Spleen (tissue), 11 donors: ENCODE results near the gene GJC2. TPM values are rescaled to one million over a fixed set of nuclear protein-coding genes. Genes with fewer than 3 reads are reported as not detected.

Source experiments
- DNase-seq: peaks from one replicate; pipeline ENCODE4 v3.0.0-alpha.2; 2020
- H3K27ac ChIP-seq, 8 donors: fragments of 200-600 bp; sonication (generic) in 7 of 8; 1 replicate in 4 of 8; 2 replicates in 4 of 8; pipeline versions ENCODE4 v1.5.0 to v1.8.0; 2016 to 2021; ENCODE audit warnings: inconsistent platforms in 4 of 8, mild to moderate bottlenecking in 4 of 8, moderate library complexity in 1 of 8
- H3K27me3 ChIP-seq, 7 donors: fragments of 200-600 bp; sonication (generic) in 6 of 7; replicated peaks in 1 of 7; 1 replicate in 4 of 7; 2 replicates in 3 of 7; pipeline versions ENCODE4 v1.5.0 to v1.8.0; 2016 to 2021; ENCODE audit warnings: inconsistent platforms in 3 of 7, mild to moderate bottlenecking in 1 of 7
- H3K36me3 ChIP-seq, 6 donors: fragments of 200-600 bp; sonication (generic) in 5 of 6; 1 replicate in 4 of 6; 2 replicates in 2 of 6; pipeline versions ENCODE4 v1.5.0 to v1.8.0; 2016 to 2021; ENCODE audit warnings: inconsistent platforms in 2 of 6
- H3K4me1 ChIP-seq, 6 donors: fragments of 200-600 bp; sonication (generic) in 5 of 6; 1 replicate in 3 of 6; 2 replicates in 3 of 6; pipeline versions ENCODE4 v1.5.0 to v1.8.0; 2016 to 2021; ENCODE audit warnings: inconsistent platforms in 3 of 6
- H3K4me3 ChIP-seq, 8 donors: fragments of 200-600 bp; sonication (generic) in 7 of 8; 1 replicate in 4 of 8; 2 replicates in 4 of 8; pipeline versions ENCODE4 v1.5.0 to v1.8.0; 2016 to 2021; ENCODE audit warnings: inconsistent platforms in 4 of 8, mild to moderate bottlenecking in 4 of 8, moderate library complexity in 2 of 8
- H3K9me3 ChIP-seq, 8 donors: fragments of 200-600 bp; sonication (generic) in 7 of 8; 1 replicate in 4 of 8; 2 replicates in 4 of 8; pipeline versions ENCODE4 v1.5.0 to v1.8.0; 2016 to 2021; ENCODE audit warnings: inconsistent platforms in 4 of 8
- POLR2A ChIP-seq, 3 donors: fragments of 450-650 bp; IDR thresholded peaks; one replicate each; pipeline ENCODE4 v1.5.1; 2017; ENCODE audit warnings: antibody characterized with exemption in 3 of 3, mild to moderate bottlenecking in 1 of 3
- POLR2AphosphoS5 ChIP-seq, 3 donors: sonication (generic); formaldehyde crosslinking; IDR thresholded peaks; one replicate each; pipeline ENCODE4 v1.5.1; 2017; ENCODE audit warnings: antibody characterized with exemption in 3 of 3
- WGBS, 5 donors: extraction: QIAGEN DNeasy Blood & Tissue Kit in 3 of 5; methylation state at CpG; one replicate each; pipeline versions ENCODE4 v1.1.5 to v1.1.7; 2013 to 2018; 5-methylcytosine and 5-hydroxymethylcytosine counted together
- intact Hi-C: fragments of 100-400 bp; cut with DNase I; formaldehyde crosslinking; loops from one replicate; pipeline ENCODE4 v1.15.0; 2023; ENCODE audit warnings: low total_unique reads
- polyA plus RNA-seq, 3 donors: library from polyadenylated mRNA; stranded (reverse); fragments of 200-250 nt; gene quantifications; one replicate each; pipeline ENCODE4 v1.2.1, GENCODE V29; 2013
- total RNA-seq, 7 donors: library from RNA; depleted of rRNA in 3 of 7; stranded (reverse); fragments of >200 nt in 3 of 7; fragmentation: NEBNext Ultra II Directional in 4 of 7; extraction: Animal tissue kit (Norgen Biotek cat#: 25700) in 4 of 7; gene quantifications; one replicate each; pipeline versions ENCODE4 v1.1.0 to v1.2.1, GENCODE V29; 2016 to 2021
- TF ChIP-seq, protein P1 (sequence below), 11 experiments: fragments of 200-600 bp in 7 of 11; fragments of 450-650 bp in 4 of 11; sonication (generic) in 4 of 11; IDR thresholded peaks in 8 of 11; conservative IDR thresholded peaks in 3 of 11; 1 replicate in 7 of 11; 2 replicates in 4 of 11; pipeline versions ENCODE4 v1.4.0 to v1.8.0; 2016 to 2021; ENCODE audit warnings: antibody characterized with exemption in 11 of 11, inconsistent platforms in 4 of 11, mild to moderate bottlenecking in 1 of 11
- donor health status: healthy with polysubstance abuse.
- donor health status: DM: no; HTN: no; CAD: no; lungs with moderate emphysema.
- donor health status: DM: no; HTN: no; CAD: no.
- donor health status: Bipolar disorder and iron deficiency.
- donor health status: healthy.
- donor health status: DM: no; HTN: no; CAD: no.
- donor health status: DM: yes; HTN: yes; CAD: no.

Gene GJC2
- total and polyA plus RNA-seq, 10 donors = 0.35 to 3.5 (median 1.3) TPM

DNA sequence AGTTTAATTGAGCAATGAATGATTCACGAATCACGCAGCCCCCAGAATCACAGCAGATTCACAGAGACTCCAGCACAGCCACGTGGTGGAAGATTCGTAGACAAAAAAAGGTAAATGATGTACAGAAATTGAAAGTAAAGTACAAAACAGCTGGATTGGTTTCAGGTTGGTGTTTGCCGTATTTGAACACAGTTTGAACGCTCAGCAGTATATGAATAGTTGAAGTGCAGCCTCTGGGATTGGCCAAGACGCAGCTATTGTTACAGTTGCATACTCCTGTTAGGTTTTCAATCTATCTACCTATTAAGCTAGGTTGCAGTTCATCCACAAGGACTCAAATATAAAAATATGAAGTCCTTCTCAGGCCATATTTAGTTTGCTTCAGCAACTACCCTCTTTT lies 37.6 kb upstream of the GJC2 start:
- WGBS, 5 donors = 82 to 89% (median 87%) methylated on average over 7 of the region's 7 CpGs
- intact Hi-C loops = no loop called here
- no peak overlapping the region for H3K4me3 ChIP-seq
- H3K4me1 ChIP-seq = peaks cover 11 to 34% (median 28%) of the 10 kb centered on the region in 6 donors
- H3K9me3 ChIP-seq = peaks cover 0 to under 1% (median 0%) of the 10 kb centered on the region in 8 donors
- H3K36me3 ChIP-seq = peaks cover 0 to 10% (median 6%) of the 10 kb centered on the region in 6 donors
- TF ChIP-seq, protein P1, sequence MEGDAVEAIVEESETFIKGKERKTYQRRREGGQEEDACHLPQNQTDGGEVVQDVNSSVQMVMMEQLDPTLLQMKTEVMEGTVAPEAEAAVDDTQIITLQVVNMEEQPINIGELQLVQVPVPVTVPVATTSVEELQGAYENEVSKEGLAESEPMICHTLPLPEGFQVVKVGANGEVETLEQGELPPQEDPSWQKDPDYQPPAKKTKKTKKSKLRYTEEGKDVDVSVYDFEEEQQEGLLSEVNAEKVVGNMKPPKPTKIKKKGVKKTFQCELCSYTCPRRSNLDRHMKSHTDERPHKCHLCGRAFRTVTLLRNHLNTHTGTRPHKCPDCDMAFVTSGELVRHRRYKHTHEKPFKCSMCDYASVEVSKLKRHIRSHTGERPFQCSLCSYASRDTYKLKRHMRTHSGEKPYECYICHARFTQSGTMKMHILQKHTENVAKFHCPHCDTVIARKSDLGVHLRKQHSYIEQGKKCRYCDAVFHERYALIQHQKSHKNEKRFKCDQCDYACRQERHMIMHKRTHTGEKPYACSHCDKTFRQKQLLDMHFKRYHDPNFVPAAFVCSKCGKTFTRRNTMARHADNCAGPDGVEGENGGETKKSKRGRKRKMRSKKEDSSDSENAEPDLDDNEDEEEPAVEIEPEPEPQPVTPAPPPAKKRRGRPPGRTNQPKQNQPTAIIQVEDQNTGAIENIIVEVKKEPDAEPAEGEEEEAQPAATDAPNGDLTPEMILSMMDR (IDR thresholded peaks at IDR 0.05 in 8 of 11, conservative IDR thresholded peaks at IDR 0.05 in 3 of 11) = no peak
- TF ChIP-seq POLR2AphosphoS5 (IDR thresholded peaks at IDR 0.05) = no peak
- TF ChIP-seq POLR2A (IDR thresholded peaks at IDR 0.05) = no peak
- no peak overlapping the region for H3K27ac ChIP-seq
- no peaks in the 10 kb centered on the region for H3K27me3 ChIP-seq
- no peak for DNase-seq

DNA sequence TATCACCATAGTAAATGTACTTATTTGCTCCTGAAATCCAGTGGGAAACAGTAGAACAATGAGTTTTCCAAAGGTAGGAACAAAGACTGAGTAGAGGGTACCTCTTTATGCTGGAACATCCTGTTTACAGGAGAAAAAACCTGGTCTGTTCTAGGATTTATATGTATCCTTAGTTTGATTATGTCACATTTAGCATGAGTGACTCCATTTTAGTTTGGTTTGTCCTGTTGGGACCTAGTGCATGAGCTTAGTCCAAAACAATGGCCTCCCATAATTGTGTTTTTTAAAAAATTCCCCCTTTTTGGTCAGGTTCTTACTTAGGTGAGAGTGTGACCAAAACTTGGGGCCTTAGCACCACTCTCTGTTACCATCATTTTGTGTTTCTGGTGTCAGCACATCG lies 37.1 kb upstream of the GJC2 start:
- peaks cover 0 to 5% (median 0%) of the 10 kb centered on the region in 8 donors for H3K9me3 ChIP-seq
- TF ChIP-seq POLR2AphosphoS5 (IDR thresholded peaks at IDR 0.05) (no peak), POLR2A (IDR thresholded peaks at IDR 0.05) (no peak)
- TF ChIP-seq, protein P1 (IDR thresholded peaks at IDR 0.05 in 8 of 11, conservative IDR thresholded peaks at IDR 0.05 in 3 of 11) = no peak
- no peak overlapping the region for H3K4me3 ChIP-seq
- intact Hi-C loops = no loop called here
- peaks cover 0 to 5% (median 1%) of the 10 kb centered on the region in 6 donors for H3K36me3 ChIP-seq
- H3K27ac ChIP-seq = no peak overlapping the region
- H3K27me3 ChIP-seq = no peaks in the 10 kb centered on the region
- no peak for DNase-seq
- peaks cover 11 to 30% (median 25%) of the 10 kb centered on the region in 6 donors for H3K4me1 ChIP-seq
- WGBS, 5 donors = 75 to 94% (median 85%) methylated on average over 1 of the region's 1 CpG

DNA sequence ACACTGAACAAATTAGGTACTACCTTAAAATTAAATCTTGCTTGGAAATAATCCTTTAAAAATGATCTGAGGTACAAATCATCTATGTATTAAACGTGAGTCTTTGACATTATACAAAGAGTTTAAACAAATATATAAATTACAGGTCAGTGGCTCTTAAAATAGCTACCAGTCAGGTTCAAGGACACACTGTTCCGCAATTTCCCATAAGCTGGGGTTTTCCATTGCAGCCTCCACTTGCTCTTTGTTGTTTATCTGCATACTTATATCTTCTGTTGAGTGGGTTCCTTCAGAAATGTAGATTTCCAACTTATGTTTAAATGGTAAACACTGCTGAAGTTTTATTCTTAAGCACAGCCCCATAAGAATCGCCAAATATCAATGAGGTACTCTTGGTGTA lies 34.9 kb upstream of the GJC2 start:
- WGBS, 5 donors = 66 to 79% (median 71%) methylated on average over 3 of the region's 3 CpGs
- intact Hi-C loops = no loop called here

DNA sequence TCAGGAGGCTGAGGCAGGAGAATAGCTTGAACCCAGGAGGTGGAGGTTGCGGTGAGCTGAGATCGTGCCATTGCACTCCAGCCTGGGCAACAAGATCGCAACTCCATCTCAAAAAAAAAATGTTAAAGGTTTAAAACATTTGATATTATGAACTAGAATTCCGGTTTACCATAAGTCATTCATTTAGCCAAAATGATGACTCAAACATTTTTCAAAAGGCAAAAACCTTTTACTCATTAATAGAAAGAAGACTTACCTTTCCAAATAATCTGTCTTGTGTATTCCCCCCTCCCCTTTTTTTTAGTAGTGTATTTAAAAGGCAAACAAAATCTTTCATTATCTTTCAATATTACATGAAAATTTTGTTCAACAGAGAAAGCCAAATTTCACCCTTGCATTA lies 32.4 kb upstream of the GJC2 start:
- Histone ChIP-seq H3K4me1 (no peaks in the 10 kb centered on the region), H3K27me3 (no peaks in the 10 kb centered on the region), H3K27ac (no peak overlapping the region), H3K36me3 (no peaks in the 10 kb centered on the region), H3K9me3 (peaks cover 0 to 16% (median 9%) of the 10 kb centered on the region in 8 donors), H3K4me3 (no peak overlapping the region)
- 94 to 98% (median 97%) methylated on average over 4 of the region's 4 CpGs for WGBS, 5 donors
- DNase-seq = no peak
- intact Hi-C loops = no loop called here
- TF ChIP-seq, protein P1 (IDR thresholded peaks at IDR 0.05 in 8 of 11, conservative IDR thresholded peaks at IDR 0.05 in 3 of 11) = no peak
- TF ChIP-seq POLR2A (IDR thresholded peaks at IDR 0.05) = no peak

More for the DNA sequence above, 34.9 kb upstream of the GJC2 start:
- no peak for TF ChIP-seq POLR2AphosphoS5 (IDR thresholded peaks at IDR 0.05)
- TF ChIP-seq, protein P1 (IDR thresholded peaks at IDR 0.05 in 8 of 11, conservative IDR thresholded peaks at IDR 0.05 in 3 of 11) = no peak
- no peaks in the 10 kb centered on the region for H3K36me3 ChIP-seq
- no peaks in the 10 kb centered on the region for H3K27me3 ChIP-seq
- peaks cover 0 to 16% (median 9%) of the 10 kb centered on the region in 8 donors for H3K9me3 ChIP-seq
- no peak for DNase-seq
- no peak overlapping the region for H3K27ac ChIP-seq
- no peak overlapping the region for H3K4me3 ChIP-seq
- H3K4me1 ChIP-seq = peaks cover 2 to 11% (median 9%) of the 10 kb centered on the region in 6 donors
